Right lobe of liver (tissue), 6 donors: ENCODE data around the gene RAVER2. TPM values are rescaled to one million over a fixed set of nuclear protein-coding genes. Genes with fewer than 3 reads are reported as not detected.
"Not testable (repeated sequence)": the region's sequence is repeated elsewhere in the genome, so short reads cannot be mapped to it uniquely, and the experiment has no call there.

ENCODE experiments used
- ATAC-seq, 4 donors: fragments of 200-7000 bp; cut with Tn5 transposase; one replicate each; pipeline ENCODE4 v1.9.1; 2020; ENCODE audit warnings: mild to moderate bottlenecking in 4 of 4, moderate library complexity in 4 of 4
- DNase-seq, 3 donors: peaks; one replicate each; pipeline ENCODE4 v3.0.0-alpha.2; 2020
- H3K27ac ChIP-seq, 3 donors: fragments of 200-600 bp; one replicate each; pipeline ENCODE4 v1.8.0; 2022
- H3K27me3 ChIP-seq, 2 donors: fragments of 200-600 bp; one replicate each; pipeline ENCODE4 v1.8.0; 2022
- H3K36me3 ChIP-seq, 4 donors: fragments of 200-600 bp; sonication (generic) in 1 of 4; one replicate each; pipeline versions ENCODE4 v1.5.1 to v1.8.0; 2017 to 2022; ENCODE audit warnings: control low read depth in 1 of 4
- H3K4me1 ChIP-seq, 4 donors: fragments of 200-600 bp; sonication (generic) in 1 of 4; one replicate each; pipeline versions ENCODE4 v1.5.1 to v1.8.0; 2017 to 2022; ENCODE audit warnings: control low read depth in 1 of 4
- H3K4me3 ChIP-seq, 3 donors: fragments of 200-600 bp; one replicate each; pipeline ENCODE4 v1.8.0; 2022
- H3K9me3 ChIP-seq, 4 donors: fragments of 200-600 bp; sonication (generic) in 1 of 4; one replicate each; pipeline versions ENCODE4 v1.5.1 to v1.8.0; 2017 to 2022; ENCODE audit warnings: control low read depth in 1 of 4
- CTCF ChIP-seq, 4 donors: fragments of 200-600 bp in 3 of 4; fragments of 450-650 bp in 1 of 4; IDR thresholded peaks; one replicate each; pipeline versions ENCODE4 v1.5.1 to v1.8.0; 2016 to 2022; ENCODE audit warnings: antibody characterized with exemption in 4 of 4, mild to moderate bottlenecking in 2 of 4
- POLR2A ChIP-seq: fragments of 450-650 bp; IDR thresholded peaks from one replicate; pipeline ENCODE4 v1.6.1; 2017; ENCODE audit warnings: antibody characterized with exemption, mild to moderate bottlenecking
- WGBS: methylation state at CpG from one replicate; pipeline ENCODE4 v1.1.6; 2018; ENCODE audit warnings: low coverage, low lambda C conversion rate; ENCODE audit not compliant: insufficient coverage; ENCODE audit errors: missing lambda C conversion rate; 5-methylcytosine and 5-hydroxymethylcytosine counted together
- intact Hi-C, 2 donors: fragments of 100-400 bp; cut with DNase I; formaldehyde crosslinking; loops; one replicate each; pipeline versions ENCODE4 v1.11.2 to v1.14.1; 2022
- total RNA-seq, 6 experiments: library from RNA; depleted of rRNA in 2 of 6; stranded (reverse); fragments of >200 nt in 2 of 6; fragmentation: NEBNext Ultra II Directional in 3 of 6; extraction: Animal tissue kit (Norgen Biotek cat#: 25700) in 3 of 6; gene quantifications; one replicate each; pipeline versions ENCODE4 v1.1.0 to v1.2.4, GENCODE V29; 2016 to 2023
- donor health status: DM: no; HTN: yes; CAD: no.
- donor health status: DM: no; HTN: no; CAD: no.
- donor health status: DM: no; HTN: no; CAD: no.
- donor health status: DM: no; HTN: yes; CAD: no.
- donor health status: DM: no; HTN: yes; CAD: no.

The RAVER2 gene
- total RNA-seq, 6 experiments from 2014 or later, result 0.51 to 0.91 (median 0.77) TPM

GRCh38 chr1:64701886-64702285 is 43.0 kb upstream of the RAVER2 start:
- no peak overlapping the region for H3K27ac ChIP-seq
- no peaks in the 10 kb centered on the region for H3K9me3 ChIP-seq
- ATAC-seq (no peak), DNase-seq (no peak)
- no peak for TF ChIP-seq CTCF (IDR thresholded peaks at IDR 0.05)
- TF ChIP-seq POLR2A, result no peak
- no peak overlapping the region for H3K4me3 ChIP-seq
- no peaks in the 10 kb centered on the region for H3K36me3 ChIP-seq
- intact Hi-C loops, result no loop called here
- H3K4me1 ChIP-seq, result no peaks in the 10 kb centered on the region
- WGBS, result 44% methylated on average over 2 of the region's 2 CpGs
- no peaks in the 10 kb centered on the region for H3K27me3 ChIP-seq

- ATAC-seq, H3K4me1 ChIP-seq, intact Hi-C loops, H3K27me3 ChIP-seq, H3K27ac ChIP-seq, H3K36me3 ChIP-seq, H3K4me3 ChIP-seq, DNase-seq, H3K9me3 ChIP-seq: not testable (repeated sequence)
- WGBS, result 66% methylated on average over 3 of the region's 3 CpGs
Observed at GRCh38 chr1:64702670-64703069, 42.2 kb upstream of the RAVER2 start.

GRCh38 chr1:64703600-64703999 is 41.3 kb upstream of the RAVER2 start:
- DNase-seq, result no peak
- intact Hi-C loops, result no loop called here
- Histone ChIP-seq H3K4me3 (no peak overlapping the region), H3K27ac (no peak overlapping the region), H3K9me3 (no peaks in the 10 kb centered on the region), H3K27me3 (no peaks in the 10 kb centered on the region), H3K4me1 (no peaks in the 10 kb centered on the region), H3K36me3 (no peaks in the 10 kb centered on the region)
- 63% methylated on average over 2 of the region's 2 CpGs for WGBS
- TF ChIP-seq POLR2A (no peak), CTCF (IDR thresholded peaks at IDR 0.05) (no peak)
- no peak for ATAC-seq

- Histone ChIP-seq H3K27ac (no peak overlapping the region), H3K4me1 (no peaks in the 10 kb centered on the region), H3K27me3 (no peaks in the 10 kb centered on the region), H3K4me3 (no peak overlapping the region), H3K36me3 (no peaks in the 10 kb centered on the region), H3K9me3 (no peaks in the 10 kb centered on the region)
- DNase-seq, result no peak
- intact Hi-C loops, result no loop called here
- TF ChIP-seq POLR2A (no peak), CTCF (IDR thresholded peaks at IDR 0.05) (no peak)
- 50% methylated on average over 1 of the region's 1 CpG for WGBS
- ATAC-seq, result no peak
Observed at GRCh38 chr1:64705591-64705990, 39.3 kb upstream of the RAVER2 start.

GRCh38 chr1:64711266-64711665 is 33.6 kb upstream of the RAVER2 start:
- Histone ChIP-seq H3K9me3 (no peaks in the 10 kb centered on the region), H3K36me3 (no peaks in the 10 kb centered on the region), H3K4me1 (no peaks in the 10 kb centered on the region), H3K27ac (no peak overlapping the region), H3K27me3 (peaks cover 0 to 3% of the 10 kb centered on the region in 2 donors), H3K4me3 (no peak overlapping the region)
- 21% methylated on average over 1 of the region's 1 CpG for WGBS
- no peak for DNase-seq
- no peak for ATAC-seq
- TF ChIP-seq POLR2A (no peak), CTCF (IDR thresholded peaks at IDR 0.05) (no peak)
- intact Hi-C loops, result no loop called here
